HG03432 (cell line): ENCODE results near the gene CRYBG2.

Experiments
- ATAC-seq: cut with Tn5 transposase; IDR thresholded peaks from one replicate; pipeline ENCODE4 v1.9.1; 2021; ENCODE audit warnings: mild to moderate bottlenecking, moderate library complexity; ENCODE audit not compliant: unreplicated experiment

The CRYBG2 gene

GRCh38 chr1:26372039-26372438 is 18.1 kb upstream of the CRYBG2 start:
- ATAC-seq, result no peak

- no peak for ATAC-seq
These were observed 16.9 kb upstream of the CRYBG2 start for GRCh38 chr1:26370591-26371382.

GRCh38 chr1:26368486-26368885 is 14.6 kb upstream of the CRYBG2 start:
- ATAC-seq, result no peak

GRCh38 chr1:26368006-26368405 is 14.1 kb upstream of the CRYBG2 start:
- ATAC-seq, result no peak

DNA sequence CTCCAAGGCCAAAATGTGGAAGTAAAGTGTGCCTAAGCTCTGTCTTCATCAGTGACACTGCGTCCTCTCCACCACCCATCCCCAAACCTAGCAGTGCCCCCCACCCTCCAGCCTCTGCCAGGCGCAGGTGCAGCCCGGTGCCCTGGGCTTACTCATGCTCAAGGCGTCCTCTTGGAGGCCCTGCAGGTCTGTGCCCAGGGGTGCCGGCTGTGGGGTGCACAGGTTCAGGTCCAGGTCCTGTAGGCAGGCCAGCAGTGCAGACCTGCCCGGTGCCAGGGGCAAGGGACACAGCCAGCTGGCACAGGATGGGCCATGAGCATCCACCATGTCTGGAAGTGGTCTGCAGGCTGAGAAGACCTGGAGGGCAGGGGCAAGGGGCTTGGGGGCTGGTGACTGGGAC is 13.5 kb upstream of the CRYBG2 start:
- ATAC-seq, result no peak

GRCh38 chr1:26364956-26365355 is 11.0 kb upstream of the CRYBG2 start:
- ATAC-seq, result no peak

DNA sequence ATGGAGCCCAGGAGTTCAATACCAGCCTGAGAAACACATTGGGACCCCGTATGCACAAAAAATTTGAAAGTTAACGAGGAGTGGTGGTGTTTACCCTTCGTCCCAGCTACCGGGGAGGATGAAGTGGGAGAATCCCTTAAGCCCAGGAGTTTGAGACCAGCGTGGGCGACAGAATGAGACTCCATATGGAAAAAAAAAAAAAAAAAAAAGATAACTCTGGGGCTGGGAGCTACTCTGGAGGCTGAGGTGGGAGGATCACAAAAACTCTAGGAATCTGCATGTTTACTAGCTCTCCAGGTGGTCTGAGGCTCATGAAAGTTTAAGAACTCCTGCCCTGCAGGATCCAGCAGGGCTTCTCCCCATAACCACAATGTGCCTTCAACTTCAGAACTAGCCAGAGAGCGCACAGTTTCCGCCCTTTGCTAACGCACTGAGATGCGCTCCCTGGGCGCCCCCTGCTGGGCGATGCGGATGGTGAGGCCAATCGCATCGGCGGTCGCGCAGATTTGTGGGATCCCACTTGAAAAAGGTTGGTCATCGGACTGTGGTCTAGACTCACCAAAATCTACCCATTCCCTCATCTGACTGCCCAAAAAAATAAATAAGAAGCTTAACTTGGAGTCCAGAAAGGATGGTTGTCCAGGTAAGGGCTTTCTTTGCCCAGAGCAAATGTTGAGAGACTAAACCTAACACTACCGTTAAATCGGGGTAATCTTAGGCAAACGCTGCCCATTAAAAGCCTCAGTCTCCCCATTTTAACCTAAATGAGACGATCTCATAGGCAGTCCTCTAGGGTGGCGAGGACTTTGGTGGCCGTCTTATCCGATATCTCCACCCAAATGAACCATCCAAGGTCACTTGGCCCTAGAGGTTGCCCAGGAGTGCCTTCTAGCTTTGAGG is 9.9 kb upstream of the CRYBG2 start:
- no peak for ATAC-seq

DNA sequence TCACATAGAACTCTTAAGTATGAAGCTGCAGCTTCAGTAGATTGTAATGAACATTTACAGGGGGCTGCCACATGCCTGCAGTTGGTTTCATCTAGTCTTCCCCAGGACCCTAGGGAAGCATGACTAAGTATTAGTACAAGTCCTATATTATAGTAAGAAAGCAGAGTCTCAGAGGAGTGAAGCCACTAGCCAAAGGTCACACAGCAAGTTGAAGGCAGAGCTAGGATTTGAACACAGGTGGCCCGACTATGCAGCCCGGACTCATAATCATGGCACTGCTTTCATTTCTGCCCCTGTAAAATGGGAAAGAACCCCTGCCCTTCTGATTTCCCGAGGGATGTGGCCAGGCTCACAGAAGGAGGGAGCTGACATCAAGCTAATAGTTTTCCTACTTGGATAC is 8.4 kb upstream of the CRYBG2 start:
- no peak for ATAC-seq

GRCh38 chr1:26361605-26362122 is 7.7 kb upstream of the CRYBG2 start:
- ATAC-seq, result no peak

- no peak for ATAC-seq
These were observed 7.1 kb upstream of the CRYBG2 start for GRCh38 chr1:26360807-26361604.

DNA sequence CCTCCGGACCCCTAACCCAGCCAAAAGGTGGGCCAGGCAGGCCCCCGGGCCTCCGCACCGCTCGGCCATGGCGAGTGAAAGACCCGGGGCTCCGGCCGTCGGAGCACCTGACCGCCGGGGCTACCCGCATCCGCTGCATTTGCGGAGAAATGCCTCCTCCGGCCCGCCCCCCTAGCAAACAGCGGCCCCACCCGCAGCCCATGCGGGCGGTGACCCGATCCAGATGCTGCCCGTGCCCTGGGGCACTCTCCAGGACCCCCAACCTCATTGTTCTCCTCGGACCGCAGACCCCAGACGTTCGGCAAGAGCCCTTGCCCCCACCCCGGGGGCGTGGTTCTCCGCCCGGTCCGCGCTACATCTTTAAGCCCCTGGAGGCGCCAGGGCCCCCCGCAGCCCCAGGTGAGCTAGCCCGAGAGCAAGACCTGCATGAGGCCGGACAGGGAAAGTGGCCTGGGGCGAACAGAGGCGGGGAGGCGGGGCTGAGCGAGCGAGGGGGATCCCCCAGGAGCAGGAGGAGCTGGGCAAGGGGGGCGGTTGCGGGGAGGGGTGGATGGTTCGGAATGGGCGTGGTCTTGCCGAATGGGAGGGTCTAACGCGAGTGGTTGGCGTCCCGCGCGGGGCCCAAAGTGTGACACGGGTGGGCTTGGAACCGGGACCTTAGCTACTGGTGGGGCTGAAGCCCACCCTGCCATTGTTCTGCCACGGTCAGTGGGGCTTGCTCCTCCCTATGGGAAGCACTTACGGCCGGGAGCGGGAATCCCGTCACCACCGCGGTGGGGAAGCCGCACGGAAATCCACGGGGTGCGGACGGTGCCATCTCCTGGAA is 6.3 kb upstream of the CRYBG2 start:
- no peak for ATAC-seq

GRCh38 chr1:26358411-26359384 is 4.8 kb upstream of the CRYBG2 start:
- no peak for ATAC-seq

- ATAC-seq, result no peak
These were observed 3.2 kb upstream of the CRYBG2 start for GRCh38 chr1:26357121-26357602.

- no peak for ATAC-seq
These were observed 2.2 kb upstream of the CRYBG2 start for GRCh38 chr1:26356106-26356505.

DNA sequence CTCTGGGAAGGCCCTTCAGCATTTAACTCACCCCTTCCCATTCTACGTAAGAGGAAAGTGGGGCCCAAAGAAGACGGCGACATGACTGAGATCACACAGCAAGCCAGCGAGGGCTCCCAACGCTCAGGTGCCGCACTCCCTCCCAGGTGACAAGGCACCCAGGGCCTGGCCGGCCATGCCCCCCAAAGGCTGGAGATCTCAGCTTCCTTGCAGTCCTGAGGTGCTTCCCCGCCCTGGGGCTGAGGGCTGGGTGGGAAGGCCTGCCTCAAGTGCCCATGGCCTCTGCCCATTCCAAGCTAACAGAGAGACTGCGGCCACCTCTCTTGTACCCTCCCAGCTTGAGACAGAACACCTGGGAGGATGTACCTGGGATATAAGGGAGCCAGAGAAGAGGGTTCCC is 1.0 kb upstream of the CRYBG2 start:
- no peak for ATAC-seq

DNA sequence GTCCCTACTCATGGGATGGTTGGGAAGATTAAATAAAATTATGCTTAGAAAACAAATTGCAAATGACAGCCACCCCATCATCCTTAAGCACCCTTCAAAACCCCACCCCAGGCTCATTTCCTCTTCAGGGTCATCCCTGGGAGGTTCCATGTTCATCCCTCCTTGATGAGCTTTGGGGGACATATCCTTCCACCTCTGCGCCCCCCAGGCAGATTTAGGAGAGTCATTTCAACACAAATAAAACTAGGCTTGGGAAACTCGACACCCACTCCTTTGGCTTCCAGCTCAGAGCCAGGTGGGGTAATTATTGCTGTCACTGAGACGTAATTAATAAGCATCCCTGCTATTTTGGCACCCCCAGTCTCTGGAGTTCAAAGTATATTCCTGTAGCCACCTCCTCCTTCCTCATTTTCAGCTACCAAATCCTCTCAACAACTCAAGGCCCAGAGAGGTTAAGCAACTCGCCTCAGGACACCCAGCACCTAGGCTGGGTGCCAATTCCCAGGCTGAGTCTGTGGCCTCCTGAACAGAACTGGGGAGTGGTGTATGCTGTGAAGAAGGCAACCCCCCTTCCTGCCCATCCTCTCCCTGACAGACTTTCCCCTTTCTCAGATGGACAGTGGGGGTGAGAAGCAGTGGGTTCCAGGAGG is 595 bp downstream of the CRYBG2 start:
- ATAC-seq, result no peak

DNA sequence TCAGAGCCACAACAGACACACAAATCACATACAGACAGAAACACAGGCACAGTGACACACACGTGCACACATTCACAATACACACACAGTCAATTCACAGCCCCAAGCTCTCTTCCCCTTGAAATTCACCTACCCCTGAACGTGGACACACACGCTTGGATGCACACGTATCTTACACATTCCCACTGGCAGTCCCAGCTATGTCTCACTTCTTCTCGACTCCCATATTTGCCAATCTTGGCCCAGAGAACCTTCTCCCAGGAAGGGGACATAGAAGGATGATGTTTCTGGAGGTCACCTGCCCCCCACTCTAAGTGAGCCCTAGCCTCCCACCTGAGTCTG is 1.6 kb downstream of the CRYBG2 start:
- no peak for ATAC-seq

GRCh38 chr1:26351590-26352337 is 2.2 kb downstream of the CRYBG2 start:
- ATAC-seq, result no peak
